ENCODE measurements around the gene PHF12.

PHF12 gene

DNA sequence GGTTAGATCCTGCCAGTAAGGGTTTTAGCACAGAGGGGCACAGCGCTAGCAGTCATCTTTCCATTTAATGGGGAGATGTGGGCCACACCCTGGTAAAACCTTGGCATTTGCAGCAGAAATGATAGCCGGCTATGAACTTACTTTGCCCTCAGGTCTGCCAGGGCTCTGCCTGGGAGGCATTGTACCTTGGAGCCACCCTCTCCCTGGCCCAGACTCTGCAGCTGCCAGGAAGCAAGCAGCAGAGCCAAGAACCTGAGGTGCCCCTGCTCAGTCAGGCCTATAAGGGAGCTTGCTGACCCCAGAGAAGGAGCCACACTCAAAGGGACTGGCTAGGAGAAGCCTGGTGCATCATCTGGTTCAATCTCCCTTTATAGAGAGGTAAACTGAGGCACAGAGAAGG is 23.7 kb upstream of the PHF12 start:
- DNase-seq (ENCODE audit: low read depth) = no peak
- H3K4me3 ChIP-seq (ENCODE audit: low read length) = no peak overlapping the region
- TF ChIP-seq, protein P1, sequence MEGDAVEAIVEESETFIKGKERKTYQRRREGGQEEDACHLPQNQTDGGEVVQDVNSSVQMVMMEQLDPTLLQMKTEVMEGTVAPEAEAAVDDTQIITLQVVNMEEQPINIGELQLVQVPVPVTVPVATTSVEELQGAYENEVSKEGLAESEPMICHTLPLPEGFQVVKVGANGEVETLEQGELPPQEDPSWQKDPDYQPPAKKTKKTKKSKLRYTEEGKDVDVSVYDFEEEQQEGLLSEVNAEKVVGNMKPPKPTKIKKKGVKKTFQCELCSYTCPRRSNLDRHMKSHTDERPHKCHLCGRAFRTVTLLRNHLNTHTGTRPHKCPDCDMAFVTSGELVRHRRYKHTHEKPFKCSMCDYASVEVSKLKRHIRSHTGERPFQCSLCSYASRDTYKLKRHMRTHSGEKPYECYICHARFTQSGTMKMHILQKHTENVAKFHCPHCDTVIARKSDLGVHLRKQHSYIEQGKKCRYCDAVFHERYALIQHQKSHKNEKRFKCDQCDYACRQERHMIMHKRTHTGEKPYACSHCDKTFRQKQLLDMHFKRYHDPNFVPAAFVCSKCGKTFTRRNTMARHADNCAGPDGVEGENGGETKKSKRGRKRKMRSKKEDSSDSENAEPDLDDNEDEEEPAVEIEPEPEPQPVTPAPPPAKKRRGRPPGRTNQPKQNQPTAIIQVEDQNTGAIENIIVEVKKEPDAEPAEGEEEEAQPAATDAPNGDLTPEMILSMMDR (conservative IDR thresholded peaks at IDR 0.05; ENCODE audit: low read depth, low read length) = no peak

DNA sequence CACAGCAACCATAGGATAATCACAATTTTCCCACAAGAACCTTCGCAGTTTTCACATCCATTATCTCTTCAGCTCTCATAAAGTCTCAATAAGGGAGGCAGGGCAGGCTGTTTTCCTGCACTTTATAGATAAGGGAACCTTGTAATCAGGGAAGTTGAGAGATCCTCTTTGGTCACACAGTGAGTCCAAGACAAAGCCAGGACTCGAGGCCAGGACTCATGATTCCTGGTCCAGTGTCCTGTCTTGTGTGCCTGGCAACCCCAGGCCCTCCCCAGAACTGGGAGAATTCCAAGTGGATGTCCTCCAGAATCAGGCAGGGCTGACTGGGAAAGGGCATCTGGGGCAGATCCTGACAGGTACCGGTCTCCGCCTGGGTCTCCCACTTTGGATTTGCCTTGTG is 23.1 kb upstream of the PHF12 start:
- TF ChIP-seq, protein P1 (conservative IDR thresholded peaks at IDR 0.05; ENCODE audit: low read depth, low read length) = no peak
- no peak for DNase-seq (ENCODE audit: low read depth)
- H3K4me3 ChIP-seq (ENCODE audit: low read length) = no peak overlapping the region

DNA sequence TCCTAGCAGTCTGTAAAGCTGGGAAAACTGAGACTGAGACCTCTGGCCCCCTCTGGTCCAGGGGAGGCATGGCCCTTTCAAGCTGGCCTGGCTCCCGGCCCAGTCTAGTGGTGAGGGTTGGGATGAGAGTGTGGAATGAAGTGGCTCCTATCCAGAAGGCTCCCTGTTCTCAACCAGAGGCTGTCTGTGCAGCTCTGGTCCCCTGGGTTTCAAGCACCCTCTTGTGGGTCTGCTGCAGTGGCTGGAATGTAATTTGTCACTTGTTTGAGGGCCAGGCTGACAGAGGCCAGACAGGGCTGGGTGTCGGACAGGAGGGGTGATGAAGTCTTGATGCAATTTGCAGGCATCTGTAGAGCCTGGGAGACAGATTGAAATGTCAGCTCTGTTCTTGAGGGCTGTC is 22.1 kb upstream of the PHF12 start:
- TF ChIP-seq, protein P1 (conservative IDR thresholded peaks at IDR 0.05; ENCODE audit: low read depth, low read length) = no peak
- no peak for DNase-seq (ENCODE audit: low read depth)
- no peak overlapping the region for H3K4me3 ChIP-seq (ENCODE audit: low read length)

DNA sequence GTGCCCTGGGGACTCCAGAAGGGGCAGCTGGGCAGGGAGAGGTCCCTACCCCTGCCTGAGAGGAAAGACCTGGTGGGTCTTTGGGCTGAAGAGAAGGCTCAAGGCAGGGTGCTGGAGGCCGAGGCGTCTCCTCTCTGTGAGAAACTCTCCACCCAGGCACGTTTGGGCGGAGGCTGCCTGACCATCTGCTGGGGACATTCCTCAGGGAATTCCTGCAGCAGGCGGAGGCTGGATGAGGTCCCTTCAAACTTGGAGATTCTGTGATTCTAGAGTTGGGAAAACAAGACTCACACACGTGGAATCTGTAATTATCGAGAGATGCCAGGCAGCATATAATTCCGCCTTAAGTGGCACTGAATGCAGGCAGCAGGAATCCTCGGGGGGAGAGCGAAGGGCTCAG is 21.1 kb upstream of the PHF12 start:
- H3K4me3 ChIP-seq (ENCODE audit: low read length) = no peak overlapping the region
- TF ChIP-seq, protein P1 (conservative IDR thresholded peaks at IDR 0.05; ENCODE audit: low read depth, low read length) = no peak
- DNase-seq (ENCODE audit: low read depth) = no peak

DNA sequence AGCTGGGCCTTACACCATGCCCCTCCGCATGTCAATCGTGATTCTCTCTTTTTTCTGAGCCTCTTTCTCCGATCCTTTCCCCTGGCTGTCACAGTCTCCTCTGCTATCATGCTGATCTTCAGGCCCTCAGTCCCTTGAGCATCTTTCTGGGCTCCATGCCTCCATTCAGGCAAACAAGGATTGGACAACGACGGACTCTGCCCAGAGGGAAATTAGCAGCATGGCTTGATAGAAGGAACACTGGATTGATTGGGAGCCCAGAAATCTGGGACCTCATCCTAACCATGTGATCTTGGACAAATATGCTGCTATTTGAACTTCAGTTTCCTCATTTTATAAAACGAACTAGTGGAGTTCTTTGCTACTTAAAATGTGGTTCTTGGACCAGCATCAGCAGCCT is 19.6 kb upstream of the PHF12 start:
- no peak for DNase-seq (ENCODE audit: low read depth)
- H3K4me3 ChIP-seq (ENCODE audit: low read length) = no peak overlapping the region
- TF ChIP-seq, protein P1 (conservative IDR thresholded peaks at IDR 0.05; ENCODE audit: low read depth, low read length) = no peak

DNA sequence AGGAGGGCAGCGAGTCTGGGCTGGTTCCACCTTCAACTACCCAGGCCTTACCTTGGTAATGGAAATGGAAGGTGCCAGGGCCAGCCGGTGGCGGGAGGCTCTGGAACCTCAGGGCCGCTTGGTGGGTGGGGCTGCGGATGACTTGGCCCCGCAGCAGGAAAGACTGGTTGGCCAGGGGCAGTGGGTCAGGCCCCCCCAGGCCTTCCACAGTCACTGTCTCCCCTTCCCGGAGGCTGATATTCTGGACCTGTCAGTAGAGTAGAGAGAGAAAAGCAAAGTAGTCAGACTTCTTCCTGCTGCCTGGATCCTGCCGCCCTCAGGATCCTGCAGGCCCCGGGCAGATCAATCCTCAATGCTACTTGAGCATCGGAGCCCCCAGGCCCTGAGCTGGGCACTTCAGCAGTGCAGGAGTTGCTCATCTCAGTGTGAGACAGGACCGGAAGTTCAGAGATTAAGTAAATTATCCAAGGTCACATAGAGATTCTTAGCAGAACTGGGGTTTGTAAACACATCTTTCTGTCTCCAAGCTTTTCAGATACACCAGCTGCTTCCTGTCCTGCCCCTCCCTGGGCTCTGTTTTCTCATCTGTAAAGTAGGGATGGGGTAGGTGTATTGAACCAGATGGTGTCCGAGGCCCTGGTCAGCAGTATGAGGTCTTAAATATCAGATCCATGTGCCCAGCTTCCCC is 18.5 kb upstream of the PHF12 start:
- TF ChIP-seq, protein P1 (conservative IDR thresholded peaks at IDR 0.05; ENCODE audit: low read depth, low read length) = no peak
- H3K4me3 ChIP-seq (ENCODE audit: low read length) = no peak overlapping the region
- no peak for DNase-seq (ENCODE audit: low read depth)

DNA sequence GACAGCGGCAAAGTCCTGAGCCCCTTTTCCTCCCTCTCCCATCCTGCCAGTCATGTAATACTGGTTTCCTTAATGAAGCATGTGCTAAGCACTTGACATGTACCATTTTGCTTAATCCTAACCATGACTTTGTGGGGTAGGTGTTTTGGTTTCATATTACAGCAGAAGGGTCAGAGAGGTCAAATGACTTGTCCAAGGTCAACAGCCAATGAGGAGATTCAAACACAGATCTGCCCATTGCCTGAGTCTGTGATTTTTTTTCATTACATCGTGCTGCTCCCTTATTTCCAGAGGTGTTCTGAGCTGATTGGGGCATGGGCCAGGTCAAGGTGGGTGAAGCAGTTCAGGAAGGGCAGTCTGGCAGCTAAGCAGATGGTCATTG is 17.6 kb upstream of the PHF12 start:
- TF ChIP-seq, protein P1 (conservative IDR thresholded peaks at IDR 0.05; ENCODE audit: low read depth, low read length) = no peak
- no peak for DNase-seq (ENCODE audit: low read depth)
- H3K4me3 ChIP-seq (ENCODE audit: low read length) = no peak overlapping the region
